WTC11 (cell line): ENCODE measurements around the gene EMP1.

Experiments used
- ESRRA ChIP-seq: sonication (generic); formaldehyde crosslinking; IDR thresholded peaks from 2 replicates; pipeline ENCODE4 v1.8.1; 2022; ENCODE audit warnings: mild to moderate bottlenecking, missing genetic modification reagents, borderline replicate concordance
- FOXP1 ChIP-seq: sonication (generic); formaldehyde crosslinking; IDR thresholded peaks from 2 replicates; pipeline ENCODE4 v1.8.0; 2022; ENCODE audit warnings: missing genetic modification reagents, mild to moderate bottlenecking, moderate library complexity, borderline replicate concordance
- MXD4 ChIP-seq: fragments of 250-450 bp; sonication (Bioruptor Pico); IDR thresholded peaks from 2 replicates; pipeline ENCODE4 v1.8.0; 2021; ENCODE audit warnings: mild to moderate bottlenecking, moderate library complexity, borderline replicate concordance
- NFE2L1 ChIP-seq: sonication (generic); formaldehyde crosslinking; IDR thresholded peaks from 2 replicates; pipeline ENCODE4 v1.8.1; 2023; ENCODE audit warnings: missing genetic modification reagents
- TP53 ChIP-seq: sonication (generic); formaldehyde crosslinking; IDR thresholded peaks from 2 replicates; pipeline ENCODE4 v1.8.1; 2023; ENCODE audit warnings: mild to moderate bottlenecking, missing genetic modification reagents
- TF ChIP-seq, protein P1 (sequence below): sonication (generic); formaldehyde crosslinking; conservative IDR thresholded peaks from 2 replicates; pipeline ENCODE4 v1.8.1; 2022; ENCODE audit warnings: mild to moderate bottlenecking, missing genetic modification reagents
- TF ChIP-seq, protein P2 (sequence below): fragments of 200-600 bp; IDR thresholded peaks from 2 replicates; pipeline ENCODE4 v1.8.0; 2022; ENCODE audit warnings: antibody characterized with exemption
- TF ChIP-seq, protein P3 (sequence below): sonication (generic); formaldehyde crosslinking; IDR thresholded peaks from 2 replicates; pipeline ENCODE4 v1.8.1; 2023; ENCODE audit warnings: mild to moderate bottlenecking, moderate library complexity, missing genetic modification reagents
- TF ChIP-seq, protein P4 (sequence below): sonication (generic); formaldehyde crosslinking; IDR thresholded peaks from 2 replicates; pipeline ENCODE4 v1.8.0; 2022; ENCODE audit warnings: mild to moderate bottlenecking, missing genetic modification reagents

DNA sequence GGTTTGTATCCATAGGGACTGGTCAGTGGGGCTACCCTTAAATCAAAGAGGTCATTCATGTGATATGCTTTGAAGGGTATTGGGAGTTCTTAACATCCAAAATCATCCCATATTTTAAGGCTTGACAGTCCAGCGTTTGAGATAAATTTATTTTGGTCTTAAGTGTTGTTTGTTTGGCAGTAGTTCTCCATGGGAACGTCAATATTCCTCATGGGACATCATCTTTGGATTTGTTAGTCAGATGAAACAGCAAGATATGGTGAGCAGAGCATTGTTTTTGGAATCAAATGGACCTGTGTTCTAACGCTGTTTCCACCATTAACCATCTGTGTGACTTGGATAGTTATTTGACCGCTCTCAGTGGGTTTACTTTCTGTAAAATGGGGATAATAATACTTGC is 47.1 kb upstream of the EMP1 start:
- TF ChIP-seq ESRRA, result no peak
- TF ChIP-seq NFE2L1 (CRISPR knock-in tag), result no peak
- TF ChIP-seq, protein P1, sequence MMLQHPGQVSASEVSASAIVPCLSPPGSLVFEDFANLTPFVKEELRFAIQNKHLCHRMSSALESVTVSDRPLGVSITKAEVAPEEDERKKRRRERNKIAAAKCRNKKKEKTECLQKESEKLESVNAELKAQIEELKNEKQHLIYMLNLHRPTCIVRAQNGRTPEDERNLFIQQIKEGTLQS (CRISPR knock-in tag), result no peak
- TF ChIP-seq, protein P2, sequence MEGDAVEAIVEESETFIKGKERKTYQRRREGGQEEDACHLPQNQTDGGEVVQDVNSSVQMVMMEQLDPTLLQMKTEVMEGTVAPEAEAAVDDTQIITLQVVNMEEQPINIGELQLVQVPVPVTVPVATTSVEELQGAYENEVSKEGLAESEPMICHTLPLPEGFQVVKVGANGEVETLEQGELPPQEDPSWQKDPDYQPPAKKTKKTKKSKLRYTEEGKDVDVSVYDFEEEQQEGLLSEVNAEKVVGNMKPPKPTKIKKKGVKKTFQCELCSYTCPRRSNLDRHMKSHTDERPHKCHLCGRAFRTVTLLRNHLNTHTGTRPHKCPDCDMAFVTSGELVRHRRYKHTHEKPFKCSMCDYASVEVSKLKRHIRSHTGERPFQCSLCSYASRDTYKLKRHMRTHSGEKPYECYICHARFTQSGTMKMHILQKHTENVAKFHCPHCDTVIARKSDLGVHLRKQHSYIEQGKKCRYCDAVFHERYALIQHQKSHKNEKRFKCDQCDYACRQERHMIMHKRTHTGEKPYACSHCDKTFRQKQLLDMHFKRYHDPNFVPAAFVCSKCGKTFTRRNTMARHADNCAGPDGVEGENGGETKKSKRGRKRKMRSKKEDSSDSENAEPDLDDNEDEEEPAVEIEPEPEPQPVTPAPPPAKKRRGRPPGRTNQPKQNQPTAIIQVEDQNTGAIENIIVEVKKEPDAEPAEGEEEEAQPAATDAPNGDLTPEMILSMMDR, result no peak
- TF ChIP-seq MXD4 (CRISPR knock-in tag), result no peak
- TF ChIP-seq, protein P3, sequence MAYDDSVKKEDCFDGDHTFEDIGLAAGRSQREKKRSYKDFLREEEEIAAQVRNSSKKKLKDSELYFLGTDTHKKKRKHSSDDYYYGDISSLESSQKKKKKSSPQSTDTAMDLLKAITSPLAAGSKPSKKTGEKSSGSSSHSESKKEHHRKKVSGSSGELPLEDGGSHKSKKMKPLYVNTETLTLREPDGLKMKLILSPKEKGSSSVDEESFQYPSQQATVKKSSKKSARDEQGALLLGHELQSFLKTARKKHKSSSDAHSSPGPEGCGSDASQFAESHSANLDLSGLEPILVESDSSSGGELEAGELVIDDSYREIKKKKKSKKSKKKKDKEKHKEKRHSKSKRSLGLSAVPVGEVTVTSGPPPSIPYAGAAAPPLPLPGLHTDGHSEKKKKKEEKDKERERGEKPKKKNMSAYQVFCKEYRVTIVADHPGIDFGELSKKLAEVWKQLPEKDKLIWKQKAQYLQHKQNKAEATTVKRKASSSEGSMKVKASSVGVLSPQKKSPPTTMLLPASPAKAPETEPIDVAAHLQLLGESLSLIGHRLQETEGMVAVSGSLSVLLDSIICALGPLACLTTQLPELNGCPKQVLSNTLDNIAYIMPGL (CRISPR knock-in tag), result no peak
- TF ChIP-seq FOXP1 (CRISPR knock-in tag), result no peak
- TF ChIP-seq, protein P4, sequence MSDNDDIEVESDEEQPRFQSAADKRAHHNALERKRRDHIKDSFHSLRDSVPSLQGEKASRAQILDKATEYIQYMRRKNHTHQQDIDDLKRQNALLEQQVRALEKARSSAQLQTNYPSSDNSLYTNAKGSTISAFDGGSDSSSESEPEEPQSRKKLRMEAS (CRISPR knock-in tag), result no peak
- no peak for TF ChIP-seq TP53 (CRISPR knock-in tag)
